Measurements from ENCODE around the gene PAM.
A peak's percentile ranks its signal among the peaks of the same experiment; 100 is the strongest.
"Not testable (repeated sequence)": the region's sequence is repeated elsewhere in the genome, so short reads cannot be mapped to it uniquely, and the experiment has no call there.

PAM gene

GRCh38 chr5:102753889-102754766 is 977 bp upstream of the PAM start:
- DNase-seq, result no peak

- peak; percentile 90 for DNase-seq
These were observed 724 bp downstream of the PAM start for GRCh38 chr5:102755686-102756371.

GRCh38 chr5:102758576-102758975 is 3.5 kb downstream of the PAM start:
- DNase-seq, result no peak

GRCh38 chr5:102759289-102759688 is 4.2 kb downstream of the PAM start:
- no peak for DNase-seq

- no peak for DNase-seq
These were observed 4.6 kb downstream of the PAM start for GRCh38 chr5:102759700-102760099.

GRCh38 chr5:102760815-102761214 is 5.7 kb downstream of the PAM start:
- peak; percentile 27 for DNase-seq

- peak; percentile 75 for DNase-seq
These were observed 7.0 kb downstream of the PAM start for GRCh38 chr5:102762095-102762534.

GRCh38 chr5:102762562-102763227 is 7.6 kb downstream of the PAM start:
- DNase-seq, result no peak

- no peak for DNase-seq
These were observed 8.6 kb downstream of the PAM start for GRCh38 chr5:102763734-102764133.

- DNase-seq, result peak; percentile 48
These were observed 9.4 kb downstream of the PAM start for GRCh38 chr5:102764381-102765004.

GRCh38 chr5:102765350-102765749 is 10.2 kb downstream of the PAM start:
- peak; percentile 40 for DNase-seq

- no peak for DNase-seq
These were observed 11.4 kb downstream of the PAM start for GRCh38 chr5:102766295-102767090.

- DNase-seq, result peak; percentile 76
These were observed 12.8 kb downstream of the PAM start for GRCh38 chr5:102767862-102768261.

- DNase-seq, result no peak
These were observed 15.7 kb downstream of the PAM start for GRCh38 chr5:102770803-102771202.

GRCh38 chr5:102771435-102771834 is 16.3 kb downstream of the PAM start:
- DNase-seq, result no peak

GRCh38 chr5:102772273-102772672 is 17.2 kb downstream of the PAM start:
- no peak for DNase-seq

- DNase-seq, result no peak
These were observed 18.0 kb downstream of the PAM start for GRCh38 chr5:102773133-102773532.

GRCh38 chr5:102775756-102776155 is 20.7 kb downstream of the PAM start:
- not testable (repeated sequence) for DNase-seq

GRCh38 chr5:102777099-102777498 is 22.0 kb downstream of the PAM start:
- no peak for DNase-seq

GRCh38 chr5:102778478-102778877 is 23.4 kb downstream of the PAM start:
- DNase-seq, result peak; percentile 83

- no peak for DNase-seq
These were observed 26.3 kb downstream of the PAM start for GRCh38 chr5:102781359-102781758.

- no peak for DNase-seq
These were observed 26.7 kb downstream of the PAM start for GRCh38 chr5:102781786-102782185.

Data from activated CD4-positive, alpha-beta T cell treated with anti-CD3 and anti-CD28 coated beads, Interleukin-10, Interleukin-2, amounts not matched to agents 100 ng/mL and 50 ng/mL, durations not matched to agents 16 hours and 8 hours (primary cell).